ENCODE measurements around the gene RFTN1. TPM values are rescaled to one million over a fixed set of nuclear protein-coding genes. Genes with fewer than 3 reads are reported as not detected.

Gene RFTN1
- total RNA-seq, 2 experiments from 2014 or later: 81.8 to 152 TPM

DNA sequence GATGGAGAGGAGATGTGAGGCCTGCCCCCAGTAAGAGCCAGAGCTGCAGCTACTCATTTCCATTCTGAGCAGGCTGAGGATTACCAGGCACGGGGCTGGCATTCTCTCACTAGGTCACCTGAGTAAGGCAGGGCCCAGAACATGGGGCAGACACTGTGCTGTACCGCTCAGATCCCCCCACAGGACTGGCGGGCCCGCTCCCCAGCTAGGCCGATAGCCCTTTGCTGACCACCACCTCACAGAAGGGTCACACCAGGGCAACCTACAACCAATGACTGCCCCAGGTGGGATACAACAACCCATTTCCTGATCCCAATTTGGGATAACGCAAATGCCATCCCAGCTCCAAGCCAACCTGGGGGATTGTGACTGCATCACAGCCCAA lies 195.9 kb downstream of the RFTN1 start:
- CTCF ChIA-PET (ENCODE audit: unreplicated experiment): no interaction called here
- H3K9me3 ChIP-seq (ENCODE audit: low read length): no peaks in the 10 kb centered on the region
- H3K4me2 ChIP-seq (ENCODE audit: low read length): no peak overlapping the region
- no peak overlapping the region for H2AFZ ChIP-seq (ENCODE audit: low read length)
- intact Hi-C loops (cut with micrococcal nuclease; ENCODE audit: unreplicated experiment): no loop called here
- POLR2A ChIA-PET: interaction anchor here (1.1 kb wide), 1 partner anchor 9 kb away, joined by 5 read pairs; no protein-coding TSS in a partner anchor
- TF ChIP-seq, protein P1, sequence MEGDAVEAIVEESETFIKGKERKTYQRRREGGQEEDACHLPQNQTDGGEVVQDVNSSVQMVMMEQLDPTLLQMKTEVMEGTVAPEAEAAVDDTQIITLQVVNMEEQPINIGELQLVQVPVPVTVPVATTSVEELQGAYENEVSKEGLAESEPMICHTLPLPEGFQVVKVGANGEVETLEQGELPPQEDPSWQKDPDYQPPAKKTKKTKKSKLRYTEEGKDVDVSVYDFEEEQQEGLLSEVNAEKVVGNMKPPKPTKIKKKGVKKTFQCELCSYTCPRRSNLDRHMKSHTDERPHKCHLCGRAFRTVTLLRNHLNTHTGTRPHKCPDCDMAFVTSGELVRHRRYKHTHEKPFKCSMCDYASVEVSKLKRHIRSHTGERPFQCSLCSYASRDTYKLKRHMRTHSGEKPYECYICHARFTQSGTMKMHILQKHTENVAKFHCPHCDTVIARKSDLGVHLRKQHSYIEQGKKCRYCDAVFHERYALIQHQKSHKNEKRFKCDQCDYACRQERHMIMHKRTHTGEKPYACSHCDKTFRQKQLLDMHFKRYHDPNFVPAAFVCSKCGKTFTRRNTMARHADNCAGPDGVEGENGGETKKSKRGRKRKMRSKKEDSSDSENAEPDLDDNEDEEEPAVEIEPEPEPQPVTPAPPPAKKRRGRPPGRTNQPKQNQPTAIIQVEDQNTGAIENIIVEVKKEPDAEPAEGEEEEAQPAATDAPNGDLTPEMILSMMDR (conservative IDR thresholded peaks at IDR 0.05; ENCODE audit: low read length): no peak
- TF ChIP-seq EZH2phosphoT487 (IDR thresholded peaks at IDR 0.05; ENCODE audit: borderline replicate concordance, low read depth, low read length): no peak
- peaks cover 99% of the 10 kb centered on the region for H3K36me3 ChIP-seq (ENCODE audit: insufficient read depth, low read length)
- BruUV-seq (replicated peaks): no TSS peak
- no peaks in the 10 kb centered on the region for H3K9me2 ChIP-seq (ENCODE audit: insufficient read depth, low read length)
- no peak overlapping the region for H3K4me3 ChIP-seq (ENCODE audit: low read depth, low read length, poor library complexity, severe bottlenecking)
- no peak for DNase-seq (ENCODE audit: low spot score)
- no peaks in the 10 kb centered on the region for H4K20me1 ChIP-seq (ENCODE audit: insufficient read depth, low read length)
- no peaks in the 10 kb centered on the region for H3K79me2 ChIP-seq (ENCODE audit: insufficient read depth, low read depth, low read length)
- no peak overlapping the region for H3K27ac ChIP-seq (ENCODE audit: low read depth, low read length, poor library complexity, severe bottlenecking)
- no peaks in the 10 kb centered on the region for H3K4me1 ChIP-seq (ENCODE audit: insufficient read depth, low read length, poor library complexity, severe bottlenecking)

DNA sequence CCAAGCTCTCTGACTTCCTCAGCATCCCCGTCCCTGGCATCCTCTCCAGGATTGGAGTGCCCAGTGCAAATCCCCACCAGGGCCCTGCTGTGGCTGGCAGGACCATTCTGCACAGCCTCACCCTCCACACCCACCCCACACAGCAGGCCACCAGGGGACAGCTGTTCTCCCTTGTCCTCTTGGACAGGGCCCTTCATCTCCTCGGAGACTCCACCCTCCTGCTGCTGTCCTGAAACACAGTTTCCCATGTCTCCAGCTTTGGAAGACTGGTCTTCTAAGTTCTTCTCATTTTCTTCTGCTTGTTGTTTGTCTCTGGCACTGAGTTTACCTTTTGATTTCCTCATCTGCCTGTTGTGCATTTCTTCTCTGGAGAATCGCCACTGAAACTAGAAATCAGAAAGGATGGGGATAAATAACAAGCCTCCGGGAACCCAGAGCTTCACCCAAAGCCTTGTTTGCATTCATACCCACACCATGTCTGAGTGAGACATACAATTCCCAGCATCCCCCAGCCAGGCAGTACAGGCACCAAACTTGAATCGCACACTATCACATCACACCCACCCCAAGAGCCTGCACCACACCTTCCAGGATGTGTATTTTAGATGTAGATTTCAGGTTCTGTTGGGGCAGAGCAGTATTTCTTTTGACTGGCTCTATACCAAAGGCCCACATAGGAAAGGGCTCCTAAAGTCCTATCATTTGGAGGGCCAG lies 196.5 kb downstream of the RFTN1 start:
- TF ChIP-seq, protein P1 (conservative IDR thresholded peaks at IDR 0.05; ENCODE audit: low read length): no peak
- no peak for TF ChIP-seq EZH2phosphoT487 (IDR thresholded peaks at IDR 0.05; ENCODE audit: borderline replicate concordance, low read depth, low read length)
- Histone ChIP-seq H3K4me3 (ENCODE audit: low read depth, low read length, poor library complexity, severe bottlenecking) (no peak overlapping the region), H3K9me3 (ENCODE audit: low read length) (no peaks in the 10 kb centered on the region), H3K4me1 (ENCODE audit: insufficient read depth, low read length, poor library complexity, severe bottlenecking) (peaks cover 5% of the 10 kb centered on the region), H3K4me2 (ENCODE audit: low read length) (no peak overlapping the region), H4K20me1 (ENCODE audit: insufficient read depth, low read length) (no peaks in the 10 kb centered on the region), H3K27ac (ENCODE audit: low read depth, low read length, poor library complexity, severe bottlenecking) (no peak overlapping the region), H3K9me2 (ENCODE audit: insufficient read depth, low read length) (no peaks in the 10 kb centered on the region), H3K36me3 (ENCODE audit: insufficient read depth, low read length) (peaks cover 99% of the 10 kb centered on the region), H2AFZ (ENCODE audit: low read length) (no peak overlapping the region), H3K79me2 (ENCODE audit: insufficient read depth, low read depth, low read length) (no peaks in the 10 kb centered on the region)
- intact Hi-C loops (cut with micrococcal nuclease; ENCODE audit: unreplicated experiment): no loop called here
- CTCF ChIA-PET (ENCODE audit: unreplicated experiment): no interaction called here
- no peak for DNase-seq (ENCODE audit: low spot score)
- POLR2A ChIA-PET: interaction anchor here (1.1 kb wide), 1 partner anchor 9 kb away, joined by 5 read pairs; no protein-coding TSS in a partner anchor
- no TSS peak for BruUV-seq (replicated peaks)

DNA sequence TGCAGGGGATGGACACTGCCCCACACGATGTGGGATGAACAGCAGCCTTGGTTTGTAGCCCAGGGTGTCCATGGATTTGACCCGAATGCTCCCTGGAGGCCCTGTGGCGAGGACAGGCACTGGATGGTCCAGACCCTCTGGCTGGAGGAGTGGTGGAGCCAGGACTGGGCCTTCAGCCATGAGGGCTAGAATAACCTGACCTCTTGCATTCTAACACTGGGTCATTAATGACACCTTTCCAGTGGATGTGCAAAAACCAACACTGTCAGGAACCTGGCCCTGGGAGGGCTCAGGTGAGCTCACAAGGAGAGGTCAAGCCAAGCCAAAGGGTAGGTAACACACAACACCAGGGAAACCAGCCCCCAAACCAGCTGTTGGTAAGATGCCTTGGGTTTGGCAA lies 197.1 kb downstream of the RFTN1 start:
- Histone ChIP-seq H4K20me1 (ENCODE audit: insufficient read depth, low read length) (no peaks in the 10 kb centered on the region), H2AFZ (ENCODE audit: low read length) (no peak overlapping the region), H3K4me1 (ENCODE audit: insufficient read depth, low read length, poor library complexity, severe bottlenecking) (peaks cover 5% of the 10 kb centered on the region), H3K36me3 (ENCODE audit: insufficient read depth, low read length) (peaks cover 99% of the 10 kb centered on the region), H3K9me3 (ENCODE audit: low read length) (no peaks in the 10 kb centered on the region), H3K79me2 (ENCODE audit: insufficient read depth, low read depth, low read length) (no peaks in the 10 kb centered on the region), H3K4me2 (ENCODE audit: low read length) (no peak overlapping the region), H3K9me2 (ENCODE audit: insufficient read depth, low read length) (no peaks in the 10 kb centered on the region), H3K27ac (ENCODE audit: low read depth, low read length, poor library complexity, severe bottlenecking) (no peak overlapping the region), H3K4me3 (ENCODE audit: low read depth, low read length, poor library complexity, severe bottlenecking) (no peak overlapping the region)
- BruUV-seq (replicated peaks): no TSS peak
- no peak for DNase-seq (ENCODE audit: low spot score)
- intact Hi-C loops (cut with micrococcal nuclease; ENCODE audit: unreplicated experiment): no loop called here
- CTCF ChIA-PET (ENCODE audit: unreplicated experiment): no interaction called here
- POLR2A ChIA-PET: interaction anchor here (1.1 kb wide), 1 partner anchor 8 kb away, joined by 5 read pairs; no protein-coding TSS in a partner anchor
- TF ChIP-seq EZH2phosphoT487 (IDR thresholded peaks at IDR 0.05; ENCODE audit: borderline replicate concordance, low read depth, low read length): no peak
- TF ChIP-seq, protein P1 (conservative IDR thresholded peaks at IDR 0.05; ENCODE audit: low read length): no peak

All from OCI-LY7 (cell line).